GM12878 (cell line): ENCODE measurements around the gene PPP1R26. TPM values are rescaled to one million over a fixed set of nuclear protein-coding genes. Genes with fewer than 3 reads are reported as not detected.
"Not testable (repeated sequence)": the region's sequence is repeated elsewhere in the genome, so short reads cannot be mapped to it uniquely, and the experiment has no call there.

Experiments used
- ATAC-seq: fragments of 200-7000 bp; cut with Tn5 transposase; 3 replicates; pipeline ENCODE4 v1.9.1; 2020; ENCODE audit warnings: mild to moderate bottlenecking, moderate library complexity
- BruUV-seq: library from RNA; stranded (reverse); fragments of 400-500 nt; replicated peaks from 2 replicates; lab custom pipeline; 2021; lab: Mats Ljungman, UMichigan
- CTCF ChIA-PET: fragments of 300-600 bp; sonication (Branson Sonifier 250); formaldehyde crosslinking; extraction: SDS; loops from one replicate; lab custom pipeline; 2021; ENCODE audit warnings: inconsistent platforms; lab: Yijun Ruan, JAX
- POLR2A ChIA-PET: fragments of 350-600 bp; formaldehyde crosslinking; extraction: SDS; loops from one replicate; lab custom pipeline; 2021; ENCODE audit warnings: inconsistent platforms; lab: Charles Lee
- RAD21 ChIA-PET: fragments of 300-600 bp; sonication (Branson Sonifier 250); formaldehyde crosslinking; loops from one replicate; lab custom pipeline; 2023; ENCODE audit warnings: antibody characterized with exemption; ENCODE audit not compliant: unreplicated experiment; lab: Charles Lee
- SMC1A ChIA-PET: fragments of 300-600 bp; sonication (Branson Sonifier 250); formaldehyde crosslinking; loops from one replicate; lab custom pipeline; 2023; ENCODE audit not compliant: unreplicated experiment, uncharacterized antibody; lab: Charles Lee
- DNase-seq: peaks from one replicate; pipeline ENCODE4 v3.0.0-alpha.2; 2011; ENCODE audit warnings: low read depth, low spot score
- FAIRE-seq: peaks from 3 replicates; lab custom pipeline; 2011; peaks lifted over from hg19 to GRCh38; lab: Jason Lieb, UNC
- H2AFZ ChIP-seq: 2 replicates; pipeline ENCODE4 v1.6.0; 2011; ENCODE audit warnings: low read depth, low read length, control low read depth; ENCODE audit not compliant: control insufficient read depth
- H3K27ac ChIP-seq: 2 replicates; pipeline ENCODE4 v1.5.1; 2011; ENCODE audit warnings: control low read depth; ENCODE audit not compliant: control insufficient read depth, insufficient read depth
- H3K27me3 ChIP-seq, 2 experiments: replicated peaks in 1 of 2; 2 replicates each; pipeline versions ENCODE4 v1.6.0 to v1.6.1; 2011; ENCODE audit warnings: low read length in 1 of 2; ENCODE audit not compliant: control insufficient read depth in 2 of 2, insufficient read depth in 2 of 2
- H3K36me3 ChIP-seq, 2 experiments: 2 replicates each; pipeline ENCODE4 v1.5.1; 2011; ENCODE audit warnings: low read length in 1 of 2; ENCODE audit not compliant: control insufficient read depth in 2 of 2, insufficient read depth in 2 of 2
- H3K4me1 ChIP-seq: 2 replicates; pipeline ENCODE4 v1.6.1; 2011; ENCODE audit warnings: mild to moderate bottlenecking, low read length, moderate library complexity, mixed read lengths; ENCODE audit not compliant: control insufficient read depth, insufficient read depth
- H3K4me2 ChIP-seq: 2 replicates; pipeline ENCODE4 v1.6.0; 2011; ENCODE audit warnings: control low read depth; ENCODE audit not compliant: control insufficient read depth, insufficient read depth
- H3K4me3 ChIP-seq: fragments of 200-600 bp; sonication (generic); 2 replicates; pipeline ENCODE4 v1.5.1; 2016
- H3K79me2 ChIP-seq: 2 replicates; pipeline ENCODE4 v1.6.0; 2011; ENCODE audit warnings: low read length; ENCODE audit not compliant: control insufficient read depth, insufficient read depth
- H3K9ac ChIP-seq: 2 replicates; pipeline ENCODE4 v1.8.0; 2011; ENCODE audit warnings: low read length, control low read depth, mixed read lengths; ENCODE audit not compliant: control insufficient read depth, insufficient read depth
- H3K9me3 ChIP-seq: replicated peaks from 3 replicates; pipeline ENCODE4 v1.5.1; 2011; ENCODE audit warnings: mild to moderate bottlenecking, low read length; ENCODE audit not compliant: control insufficient read depth, insufficient read depth
- H4K20me1 ChIP-seq: 2 replicates; pipeline ENCODE4 v1.6.0; 2011; ENCODE audit not compliant: control insufficient read depth, insufficient read depth
- ETV6 ChIP-seq, 2 experiments: fragments of 450-650 bp in 1 of 2; IDR thresholded peaks in 1 of 2; conservative IDR thresholded peaks in 1 of 2; 2 replicates each; pipeline ENCODE4 v1.6.1; 2014; ENCODE audit warnings: antibody characterized with exemption in 1 of 2, borderline replicate concordance in 1 of 2, low read depth in 1 of 2, mild to moderate bottlenecking in 1 of 2, moderate library complexity in 1 of 2
- IRF5 ChIP-seq: fragments of 450-650 bp; IDR thresholded peaks from 2 replicates; pipeline ENCODE4 v1.6.1; 2017; ENCODE audit warnings: borderline replicate concordance
- MAX ChIP-seq: IDR thresholded peaks from 2 replicates; pipeline ENCODE4 v1.6.1; 2012; ENCODE audit warnings: low read depth, low read length, improper control_type of control experiment
- PBX3 ChIP-seq: IDR thresholded peaks from 2 replicates; pipeline ENCODE4 v1.6.1; 2011; ENCODE audit warnings: mild to moderate bottlenecking, low read depth, low read length, moderate library complexity; ENCODE audit not compliant: insufficient replicate concordance
- RUNX3 ChIP-seq: IDR thresholded peaks from 2 replicates; pipeline ENCODE4 v1.6.1; 2012; ENCODE audit warnings: low read length, inconsistent platforms
- SUZ12 ChIP-seq: fragments of 200-600 bp; sonication (generic); IDR thresholded peaks from one replicate; pipeline ENCODE4 v1.6.1; 2018; ENCODE audit warnings: antibody characterized with exemption, mild to moderate bottlenecking; ENCODE audit not compliant: unreplicated experiment
- TCF7 ChIP-seq: IDR thresholded peaks from 2 replicates; pipeline ENCODE4 v1.6.1; 2014; ENCODE audit warnings: antibody characterized with exemption, borderline replicate concordance
- ZBTB11 ChIP-seq: fragments of 450-650 bp; formaldehyde crosslinking; IDR thresholded peaks from 2 replicates; pipeline ENCODE4 v1.5.0; 2022; ENCODE audit warnings: mild to moderate bottlenecking, missing genetic modification characterization
- WGBS: methylation state at CpG from one replicate; pipeline ENCODE4 v1.1.6; 2016; ENCODE audit warnings: low lambda C conversion rate; ENCODE audit not compliant: insufficient replicate concordance, insufficient coverage; ENCODE audit errors: missing lambda C conversion rate; 5-methylcytosine and 5-hydroxymethylcytosine counted together
- in situ Hi-C: fragments of 300-500 bp; cut with MboI; formaldehyde crosslinking; loops from 9 replicates; pipeline ENCODE4 v1.14.3; 2018; ENCODE audit warnings: mixed read lengths
- intact Hi-C: fragments of 100-400 bp; cut with micrococcal nuclease; formaldehyde crosslinking; loops from one replicate; pipeline ENCODE4 v1.14.2; 2022; ENCODE audit not compliant: unreplicated experiment
- polyA plus RNA-seq, 11 experiments: library from polyadenylated mRNA; depleted of rRNA in 4 of 11; unstranded in 6 of 11; stranded (reverse) in 5 of 11; fragments of >200 nt; fragmentation: Nextera tagmentation in 4 of 11; fragmentation: Illumina TruSeq in 1 of 11; extraction: Ambion mirVana in 4 of 11; extraction: Trizol in 1 of 11; gene quantifications; 1 replicate in 1 of 11; 2 replicates in 10 of 11; pipeline versions ENCODE4 v1.2.1 to v1.2.3, GENCODE V29; 2011 to 2016; ENCODE audit warnings: inconsistent platforms in 2 of 11, missing spikeins in 2 of 11, low read depth in 1 of 11
- total RNA-seq, 4 experiments: library from RNA; depleted of rRNA in 3 of 4; stranded (reverse); fragments of >200 nt in 3 of 4; fragmentation: Illumina TruSeq in 1 of 4; extraction: Trizol in 1 of 4; gene quantifications; 2 replicates each; pipeline versions ENCODE4 v1.2.1 to v1.2.3, GENCODE V29; 2013 to 2021

PPP1R26 gene
- total and polyA plus RNA-seq, 10 of the 15 experiments (the other 5 are each of a cell fraction or from before 2014, with no cell fraction given): 0.02 to 1.9 (median 0.18) TPM

GRCh38 chr9:135449532-135449931 is 30.1 kb upstream of the PPP1R26 start:
- H3K4me2 ChIP-seq, H3K27me3 ChIP-seq, RAD21 ChIA-PET, FAIRE-seq, H3K9me3 ChIP-seq, POLR2A ChIA-PET, H3K79me2 ChIP-seq, SMC1A ChIA-PET, DNase-seq, H3K9ac ChIP-seq, H3K4me1 ChIP-seq, in situ Hi-C loops, intact Hi-C loops, H3K4me3 ChIP-seq, H4K20me1 ChIP-seq, H2AFZ ChIP-seq, H3K36me3 ChIP-seq, ATAC-seq, CTCF ChIA-PET, H3K27ac ChIP-seq, BruUV-seq: not testable (repeated sequence)
- WGBS: 36% methylated on average over 11 of the region's 11 CpGs

GRCh38 chr9:135450956-135451355 is 28.6 kb upstream of the PPP1R26 start:
- 33% methylated on average over 10 of the region's 10 CpGs for WGBS
- intact Hi-C loops: no loop called here

More at GRCh38 chr9:135450956-135451355, 28.6 kb upstream of the PPP1R26 start:
- Histone ChIP-seq H3K27me3 (peaks cover 0 to 4% of the 10 kb centered on the region in 2 experiments; a peak in 1 of 4 replicates), H3K4me2 (no peak overlapping the region), H3K79me2 (no peaks in the 10 kb centered on the region), H3K4me3 (no peak overlapping the region), H3K9me3 (no peaks in the 10 kb centered on the region; the same call in 2 of the 3 replicates), H3K4me1 (no peaks in the 10 kb centered on the region), H3K36me3 (no peaks in the 10 kb centered on the region), H3K27ac (no peak overlapping the region), H4K20me1 (no peaks in the 10 kb centered on the region), H3K9ac (no peak overlapping the region), H2AFZ (no peak overlapping the region)
- ChIA-PET RAD21 (no interaction called here), CTCF (interaction anchor here (0.5 kb wide), 1 partner anchor 278 kb away, joined by 3 read pairs; no protein-coding TSS in a partner anchor), SMC1A (no interaction called here), POLR2A (no interaction called here)
- no peak for FAIRE-seq
- BruUV-seq: no TSS peak
- in situ Hi-C loops: no loop called here
- ATAC-seq: no peak
- TF ChIP-seq ZBTB11 (CRISPR knock-in tag) (no peak), RUNX3 (no peak), MAX (no peak), ETV6 (conservative IDR thresholded peaks at IDR 0.05 in 1 of 2, IDR thresholded peaks at IDR 0.05 in 1 of 2; ENCODE audit: borderline replicate concordance in 1 of 2, low read depth in 1 of 2) (no peak), SUZ12 (no peak), TCF7 (no peak), PBX3 (no peak), IRF5 (no peak)
- DNase-seq: no peak
